ENCODE data around the gene HDGFL3. TPM values are rescaled to one million over a fixed set of nuclear protein-coding genes. Genes with fewer than 3 reads are reported as not detected.
A peak's percentile ranks its signal among the peaks of the same experiment; 100 is the strongest.

Gene HDGFL3
- total and polyA plus RNA-seq, 10 of the 15 experiments (the other 5 are each of a cell fraction or from before 2014, with no cell fraction given) = 5.6 to 40.6 (median 15.8) TPM

DNA sequence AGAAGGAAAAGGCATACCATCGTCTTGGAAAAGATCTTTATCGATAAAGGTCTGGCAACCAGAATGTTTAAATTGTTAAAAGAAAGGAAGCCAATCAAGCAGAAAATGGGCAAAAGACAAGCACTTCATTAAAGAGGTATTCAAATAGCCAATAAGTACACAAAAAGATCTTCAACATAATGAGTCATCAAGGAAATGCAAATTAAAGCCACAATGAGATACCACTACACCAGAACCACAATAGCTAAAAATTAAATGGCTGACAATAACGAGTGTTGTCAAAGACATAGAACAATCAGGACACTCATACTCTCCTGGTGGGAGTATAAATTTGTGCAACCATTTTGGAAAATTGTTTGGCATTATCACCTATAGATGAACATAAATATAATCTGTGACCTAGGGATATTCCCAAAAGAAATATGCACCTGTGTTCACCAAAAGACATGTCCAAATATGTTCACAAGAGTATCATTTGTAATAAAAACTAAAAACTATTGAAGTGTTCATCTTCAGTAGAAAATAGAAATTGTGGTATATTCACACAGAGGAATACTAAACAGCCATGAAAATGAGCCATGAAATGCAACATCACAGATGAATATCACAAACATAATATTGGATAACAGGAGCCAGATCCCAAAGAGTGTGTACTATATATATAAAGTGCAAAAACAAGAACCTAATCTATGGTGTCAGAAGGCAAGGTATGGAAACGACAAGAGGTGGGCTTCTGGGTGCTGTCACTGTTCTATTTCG lies 126.2 kb downstream of the HDGFL3 start:
- no peak for FAIRE-seq
- H2AFZ ChIP-seq (ENCODE audit: control insufficient read depth, low read depth, low read length) = no peak overlapping the region
- WGBS (ENCODE audit: insufficient coverage, insufficient replicate concordance, low lambda C conversion rate, missing lambda C conversion rate) = 43% methylated on average over 5 of the region's 5 CpGs
- ChIA-PET POLR2A (no interaction called here), RAD21 (ENCODE audit: unreplicated experiment) (no interaction called here), SMC1A (ENCODE audit: uncharacterized antibody, unreplicated experiment) (interaction anchor here (1.0 kb wide), 1 partner anchor 19 kb away, joined by 3 read pairs; no protein-coding TSS in a partner anchor), CTCF (no interaction called here)
- no peaks in the 10 kb centered on the region for H4K20me1 ChIP-seq (ENCODE audit: control insufficient read depth, insufficient read depth)
- no peak overlapping the region for H3K9ac ChIP-seq (ENCODE audit: control insufficient read depth, insufficient read depth, low read length)
- no peaks in the 10 kb centered on the region; a peak in 2 of 4 replicates for H3K27me3 ChIP-seq (replicated peaks in 1 of 2; ENCODE audit: control insufficient read depth in 2 of 2, insufficient read depth in 2 of 2, low read length in 1 of 2)
- H3K4me1 ChIP-seq (ENCODE audit: control insufficient read depth, insufficient read depth, low read length) = no peaks in the 10 kb centered on the region
- in situ Hi-C loops (cut with MboI) (no loop called here), intact Hi-C loops (cut with micrococcal nuclease; ENCODE audit: unreplicated experiment) (no loop called here)
- H3K27ac ChIP-seq (ENCODE audit: control insufficient read depth, insufficient read depth) = no peak overlapping the region
- no peak for DNase-seq (ENCODE audit: low read depth, low spot score)
- H3K79me2 ChIP-seq (ENCODE audit: control insufficient read depth, insufficient read depth, low read length) = no peaks in the 10 kb centered on the region
- peak; percentile 58 for ATAC-seq
- no peaks in the 10 kb centered on the region for H3K36me3 ChIP-seq (ENCODE audit: control insufficient read depth in 2 of 2, insufficient read depth in 2 of 2, low read length in 1 of 2)
- H3K9me3 ChIP-seq (replicated peaks; ENCODE audit: control insufficient read depth, insufficient read depth, low read length) = no peaks in the 10 kb centered on the region
- no TSS peak for BruUV-seq (replicated peaks)
- TF ChIP-seq LARP7 (IDR thresholded peaks at IDR 0.05) = no peak
- peak; percentile 25; the same call in 1 of the 2 replicates for TF ChIP-seq RUNX3 (IDR thresholded peaks at IDR 0.05; ENCODE audit: low read length)
- peak; percentile 41; the same call in 1 of the 3 replicates for TF ChIP-seq POU2F2 (IDR thresholded peaks at IDR 0.05; ENCODE audit: borderline replicate concordance, low read depth, low read length)
- no peak overlapping the region for H3K4me2 ChIP-seq (ENCODE audit: control insufficient read depth, insufficient read depth)
- no peak overlapping the region for H3K4me3 ChIP-seq

- H3K4me3 ChIP-seq = no peak overlapping the region
- RAD21 ChIA-PET (ENCODE audit: unreplicated experiment) = no interaction called here
- no peaks in the 10 kb centered on the region for H3K4me1 ChIP-seq (ENCODE audit: control insufficient read depth, insufficient read depth, low read length)
- no peak overlapping the region for H3K4me2 ChIP-seq (ENCODE audit: control insufficient read depth, insufficient read depth)
- no peaks in the 10 kb centered on the region for H4K20me1 ChIP-seq (ENCODE audit: control insufficient read depth, insufficient read depth)
- BruUV-seq (replicated peaks) = no TSS peak
- H3K9ac ChIP-seq (ENCODE audit: control insufficient read depth, insufficient read depth, low read length) = no peak overlapping the region
- H3K27me3 ChIP-seq (replicated peaks in 1 of 2; ENCODE audit: control insufficient read depth in 2 of 2, insufficient read depth in 2 of 2, low read length in 1 of 2) = no peaks in the 10 kb centered on the region; a peak in 2 of 4 replicates
- peaks cover 3% of the 10 kb centered on the region; the same call in 2 of the 3 replicates for H3K9me3 ChIP-seq (replicated peaks; ENCODE audit: control insufficient read depth, insufficient read depth, low read length)
- FAIRE-seq (no peak), ATAC-seq (no peak), DNase-seq (ENCODE audit: low read depth, low spot score) (no peak)
- no peaks in the 10 kb centered on the region for H3K36me3 ChIP-seq (ENCODE audit: control insufficient read depth in 2 of 2, insufficient read depth in 2 of 2, low read length in 1 of 2)
- CTCF ChIA-PET = no interaction called here
- no peak overlapping the region for H2AFZ ChIP-seq (ENCODE audit: control insufficient read depth, low read depth, low read length)
- intact Hi-C loops (cut with micrococcal nuclease; ENCODE audit: unreplicated experiment) = no loop called here
- POLR2A ChIA-PET = no interaction called here
- H3K27ac ChIP-seq (ENCODE audit: control insufficient read depth, insufficient read depth) = no peak overlapping the region
- in situ Hi-C loops (cut with MboI) = no loop called here
- no peaks in the 10 kb centered on the region for H3K79me2 ChIP-seq (ENCODE audit: control insufficient read depth, insufficient read depth, low read length)
- TF ChIP-seq ZBTB4 (CRISPR knock-in tag; IDR thresholded peaks at IDR 0.05) (no peak), CBX3 (IDR thresholded peaks at IDR 0.05; ENCODE audit: borderline replicate concordance, low read depth) (no peak), ZNF622 (IDR thresholded peaks at IDR 0.05) (no peak), MAX (IDR thresholded peaks at IDR 0.05; ENCODE audit: low read depth, low read length) (no peak), NBN (IDR thresholded peaks at IDR 0.05) (no peak), WRNIP1 (IDR thresholded peaks at IDR 0.05; ENCODE audit: borderline replicate concordance, low read depth, low read length) (no peak), CHD4 (IDR thresholded peaks at IDR 0.05) (no peak), BRCA1 (IDR thresholded peaks at IDR 0.05; ENCODE audit: low read depth, low read length) (no peak), RCOR1 (conservative IDR thresholded peaks at IDR 0.05; ENCODE audit: low read depth, low read length) (no peak), MYB (IDR thresholded peaks at IDR 0.05; ENCODE audit: borderline replicate concordance, low read depth, low read length) (no peak), PAX5 (IDR thresholded peaks at IDR 0.05; ENCODE audit: borderline replicate concordance, low read depth, low read length) (no peak)
- WGBS (ENCODE audit: insufficient coverage, insufficient replicate concordance, low lambda C conversion rate, missing lambda C conversion rate) = 57% methylated on average over 7 of the region's 7 CpGs
- SMC1A ChIA-PET (ENCODE audit: uncharacterized antibody, unreplicated experiment) = interaction anchor here (1.7 kb wide), 1 partner anchor 13 kb away, joined by 4 read pairs; no protein-coding TSS in a partner anchor
These were observed 128.9 kb downstream of the HDGFL3 start for GRCh38 chr15:83078712-83079111.
